Testis (tissue), 2 donors: ENCODE data around the gene TMEM138.

ENCODE experiments used
- POLR2A ChIP-seq: fragments of 450-650 bp; IDR thresholded peaks from one replicate; pipeline ENCODE4 v1.6.1; 2017; ENCODE audit warnings: antibody characterized with exemption, mild to moderate bottlenecking, moderate library complexity
- TF ChIP-seq, protein P1 (sequence below), 3 experiments: fragments of 450-650 bp in 2 of 3; fragments of 200-600 bp in 1 of 3; sonication (generic) in 1 of 3; IDR thresholded peaks; one replicate each; pipeline ENCODE4 v1.5.1; 2016 to 2019; ENCODE audit warnings: antibody characterized with exemption in 3 of 3, mild to moderate bottlenecking in 2 of 3, moderate library complexity in 1 of 3

DNA sequence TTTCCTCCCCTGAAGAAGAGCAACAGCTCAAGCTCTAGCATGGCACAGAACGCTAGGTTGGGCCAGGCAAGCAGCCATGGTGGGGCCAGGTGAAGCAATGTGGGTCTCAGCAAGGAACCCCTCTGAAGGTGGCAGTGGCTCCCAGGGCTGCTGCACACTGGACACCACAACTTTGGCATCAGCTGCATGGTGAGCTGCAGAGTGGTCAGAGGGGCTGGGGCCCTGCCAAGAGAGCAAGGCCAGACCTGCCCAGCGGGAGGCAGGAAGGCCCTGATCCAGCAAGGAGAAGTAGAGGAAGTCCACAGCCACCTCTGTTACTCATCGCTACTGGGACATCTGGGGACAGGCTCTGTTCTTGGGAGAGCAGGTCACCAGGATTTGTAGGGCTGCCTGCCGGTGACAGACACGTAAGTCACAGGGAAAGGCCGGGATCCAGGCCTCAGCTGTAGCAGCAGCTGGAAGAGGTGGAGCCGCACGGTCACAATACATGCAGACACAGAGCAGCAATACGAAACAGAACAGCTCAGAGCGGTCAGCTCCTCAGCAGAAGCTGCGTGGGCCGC, 12.9 kb upstream of the TMEM138 start:
- TF ChIP-seq, protein P1, sequence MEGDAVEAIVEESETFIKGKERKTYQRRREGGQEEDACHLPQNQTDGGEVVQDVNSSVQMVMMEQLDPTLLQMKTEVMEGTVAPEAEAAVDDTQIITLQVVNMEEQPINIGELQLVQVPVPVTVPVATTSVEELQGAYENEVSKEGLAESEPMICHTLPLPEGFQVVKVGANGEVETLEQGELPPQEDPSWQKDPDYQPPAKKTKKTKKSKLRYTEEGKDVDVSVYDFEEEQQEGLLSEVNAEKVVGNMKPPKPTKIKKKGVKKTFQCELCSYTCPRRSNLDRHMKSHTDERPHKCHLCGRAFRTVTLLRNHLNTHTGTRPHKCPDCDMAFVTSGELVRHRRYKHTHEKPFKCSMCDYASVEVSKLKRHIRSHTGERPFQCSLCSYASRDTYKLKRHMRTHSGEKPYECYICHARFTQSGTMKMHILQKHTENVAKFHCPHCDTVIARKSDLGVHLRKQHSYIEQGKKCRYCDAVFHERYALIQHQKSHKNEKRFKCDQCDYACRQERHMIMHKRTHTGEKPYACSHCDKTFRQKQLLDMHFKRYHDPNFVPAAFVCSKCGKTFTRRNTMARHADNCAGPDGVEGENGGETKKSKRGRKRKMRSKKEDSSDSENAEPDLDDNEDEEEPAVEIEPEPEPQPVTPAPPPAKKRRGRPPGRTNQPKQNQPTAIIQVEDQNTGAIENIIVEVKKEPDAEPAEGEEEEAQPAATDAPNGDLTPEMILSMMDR (IDR thresholded peaks at IDR 0.05): no peak
- TF ChIP-seq POLR2A: no peak
